A549 treated with dexamethasone at 1 μM for 4 hours (cell line): ENCODE data around the gene HNRNPA3. TPM values are rescaled to one million over a fixed set of nuclear protein-coding genes. Genes with fewer than 3 reads are reported as not detected.

Experiments used
- total RNA-seq: library from RNA; stranded (reverse); fragments of 200-300 nt; extraction: Qiagen RNA extraction; gene quantifications from 5 replicates; pipeline ENCODE4 v1.2.3, GENCODE V29; 2022

Gene HNRNPA3
- 338 to 412 TPM (median 363 TPM) in 5 replicates for total RNA-seq

GRCh38 chr2:177212106-177212890 is at the start of gene HNRNPA3:
Gene HNRNPA3 (plus strand): TSS chr2:177212794. CDS start chr2:177212800, 6 bp downstream.

GRCh38 chr2:177264693-177265587 is 52.3 kb downstream of the HNRNPA3 start, which contains the start of gene NFE2L2:
Gene NFE2L2 (minus strand): TSS chr2:177264727. CDS start chr2:177264576, 151 bp downstream.

Other genes starting within 250 kb of the HNRNPA3 start
- 38.5 to 44.1 TPM (median 40.8 TPM) in 5 replicates for gene NFE2L2, start 51.9 kb downstream of the HNRNPA3 start, total RNA-seq
- gene AGPS, start 180.0 kb downstream of the HNRNPA3 start, total RNA-seq = 34.0 to 47.4 TPM (median 42.8 TPM) in 5 replicates